Ureter (tissue), 1 donor: ENCODE measurements around the gene SOBP. TPM values are rescaled to one million over a fixed set of nuclear protein-coding genes. Genes with fewer than 3 reads are reported as not detected.
"Not testable (repeated sequence)": the region's sequence is repeated elsewhere in the genome, so short reads cannot be mapped to it uniquely, and the experiment has no call there.

ENCODE experiments used
- DNase-seq: peaks from one replicate; pipeline ENCODE4 v3.0.0-alpha.2; 2020; ENCODE audit warnings: low spot score
- total RNA-seq: library from RNA; stranded (reverse); gene quantifications from one replicate; pipeline ENCODE4 v1.2.4, GENCODE V29; 2023
- donor health status: DM: yes; HTN: yes; CAD: no.

The SOBP gene
- total RNA-seq, 1 donor from 2014 or later: 12.6 TPM

- DNase-seq: peak; percentile 54
Measured at GRCh38 chr6:107488875-107489635, 862 bp upstream of the SOBP start.

- no peak for DNase-seq
Measured at GRCh38 chr6:107490566-107491137, 735 bp downstream of the SOBP start.

- peak; percentile 56 for DNase-seq
Measured at GRCh38 chr6:107491138-107491609, 1.3 kb downstream of the SOBP start.

DNA sequence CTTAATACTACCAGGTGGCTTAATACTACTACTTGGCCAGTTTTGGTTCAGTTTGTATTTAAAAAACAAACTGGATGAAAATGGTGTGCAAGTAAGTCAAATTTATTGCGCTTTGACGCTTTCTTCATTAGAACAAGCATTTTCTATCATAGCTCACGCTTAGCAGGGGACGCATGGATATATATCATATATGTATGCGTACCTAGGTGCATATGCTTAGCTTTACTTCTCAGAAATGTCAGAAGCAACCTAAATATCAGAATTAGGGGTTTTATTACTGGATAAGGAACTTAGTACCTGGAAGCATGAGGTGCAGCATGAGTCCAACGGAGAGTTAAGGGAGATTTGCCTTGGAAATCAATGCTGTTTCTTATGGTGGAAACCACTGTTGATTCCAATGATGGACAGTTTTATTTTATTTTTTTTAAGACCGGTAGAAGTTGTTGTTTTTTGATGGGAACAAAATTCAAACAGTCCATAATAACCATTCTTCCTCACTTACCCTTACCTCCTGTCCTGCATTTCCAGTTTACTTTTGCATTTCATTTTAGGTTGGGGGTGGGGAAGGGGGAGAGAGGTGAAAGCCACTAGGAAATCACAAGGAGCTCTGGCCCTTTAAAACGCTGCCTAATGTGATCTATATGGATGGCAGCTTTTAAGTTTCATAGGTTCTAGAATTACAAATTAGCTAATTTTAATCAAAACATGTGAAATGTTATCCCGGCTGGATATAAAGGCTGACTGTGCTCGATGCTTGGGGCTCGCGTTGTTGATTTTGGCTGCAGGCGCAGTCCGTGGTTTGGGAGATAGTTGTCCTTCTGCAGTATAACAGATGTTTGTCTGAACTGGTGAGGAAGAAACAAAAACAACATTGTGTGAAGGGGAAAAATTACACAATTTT is 2.1 kb downstream of the SOBP start:
- peak; percentile 53 for DNase-seq

DNA sequence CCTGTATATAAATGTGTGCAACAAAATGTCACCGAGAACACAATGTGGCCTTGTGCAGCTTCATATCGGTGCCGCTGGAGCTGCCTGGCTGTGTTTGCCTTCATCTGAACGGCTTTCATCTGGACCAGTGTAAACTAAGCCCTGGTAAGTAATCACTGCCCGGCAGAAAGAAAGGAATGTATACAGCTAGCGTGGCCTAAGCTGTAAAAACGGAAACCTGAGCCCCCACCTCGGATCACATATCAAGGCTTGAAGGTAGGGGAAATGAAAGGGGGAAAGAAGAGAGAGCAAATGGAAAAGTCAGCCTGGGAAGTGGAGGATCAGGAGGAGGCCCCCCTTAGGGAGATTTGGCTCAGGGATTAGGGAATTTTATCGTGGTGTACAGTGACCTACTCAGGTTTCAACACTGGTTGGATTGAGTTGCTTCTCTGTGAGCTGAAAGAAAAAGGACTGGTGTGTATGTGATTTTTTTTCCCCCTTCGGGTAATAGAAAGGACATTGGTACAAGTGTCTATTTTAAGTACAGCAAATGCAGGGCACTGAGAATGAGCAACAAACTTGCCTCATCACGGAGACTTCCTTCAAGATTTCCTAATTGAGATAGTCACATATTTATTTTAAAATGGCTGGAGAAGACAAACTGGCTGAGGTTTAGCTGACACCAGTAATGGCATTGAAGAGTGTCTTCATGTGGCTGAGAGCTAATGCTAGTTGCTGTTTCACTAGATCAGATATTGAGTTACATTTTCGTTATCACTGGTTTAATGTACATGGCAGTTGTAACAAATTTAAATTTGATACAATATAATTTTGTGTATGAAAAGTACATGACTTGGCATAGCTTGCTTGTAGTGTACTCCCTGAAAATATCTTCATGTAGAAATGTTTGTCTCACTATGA is 3.5 kb downstream of the SOBP start:
- DNase-seq: no peak

- no peak for DNase-seq
Measured at GRCh38 chr6:107495196-107495643, 5.3 kb downstream of the SOBP start.

DNA sequence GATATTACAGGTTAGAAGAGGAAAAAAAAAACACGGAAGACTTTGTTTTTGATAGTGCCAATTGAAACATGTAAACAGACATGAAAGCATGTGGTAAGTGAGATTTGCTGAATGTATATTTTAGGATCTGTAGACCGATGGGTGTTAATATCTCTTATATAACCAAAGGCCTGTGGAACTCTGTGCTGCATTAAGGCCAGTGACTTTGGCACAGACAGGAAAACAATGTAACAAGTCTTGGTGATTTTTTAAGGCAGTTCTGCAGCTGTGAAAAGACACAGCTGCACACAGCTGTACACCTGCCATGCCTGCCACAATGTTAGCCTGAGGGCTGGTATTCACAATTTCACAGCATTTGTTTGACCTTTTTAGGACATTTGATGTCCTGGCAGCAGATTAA is 6.1 kb downstream of the SOBP start:
- no peak for DNase-seq

DNA sequence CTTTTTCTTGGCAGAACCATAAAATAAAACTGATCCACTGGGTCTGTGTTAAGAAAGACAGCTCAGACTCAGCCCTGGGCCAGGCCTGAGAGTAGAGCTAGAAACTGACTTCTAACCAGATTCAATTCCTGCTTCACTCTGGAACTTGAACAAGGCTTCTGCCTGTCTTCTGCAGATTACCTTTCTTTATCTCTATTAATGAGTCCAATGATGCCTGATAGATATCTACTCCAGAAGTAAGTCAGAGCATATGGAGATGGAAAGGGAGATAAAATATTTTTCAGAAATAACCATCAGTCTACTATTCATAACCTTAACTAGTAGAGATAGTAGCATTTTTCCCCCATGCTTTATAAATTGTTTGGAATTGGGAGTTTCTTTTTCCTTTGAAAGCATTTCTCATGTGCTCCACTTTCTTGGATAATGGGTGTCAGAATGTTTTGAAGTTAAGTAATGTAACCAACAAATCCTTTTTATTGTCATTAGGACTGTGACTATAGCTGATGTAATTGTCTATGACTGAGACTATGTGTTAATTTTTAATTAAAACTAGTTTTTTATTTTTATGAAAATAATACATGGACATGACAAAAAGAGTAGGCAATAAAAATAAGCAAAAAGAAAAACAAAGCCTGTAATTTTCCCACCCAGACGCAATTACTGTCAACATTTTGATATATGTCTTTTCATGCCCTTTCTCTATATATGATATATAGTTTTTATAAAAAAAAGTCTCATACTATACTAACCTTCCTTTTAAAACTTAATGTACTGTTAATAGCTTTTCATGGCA is 7.2 kb downstream of the SOBP start:
- DNase-seq: no peak

DNA sequence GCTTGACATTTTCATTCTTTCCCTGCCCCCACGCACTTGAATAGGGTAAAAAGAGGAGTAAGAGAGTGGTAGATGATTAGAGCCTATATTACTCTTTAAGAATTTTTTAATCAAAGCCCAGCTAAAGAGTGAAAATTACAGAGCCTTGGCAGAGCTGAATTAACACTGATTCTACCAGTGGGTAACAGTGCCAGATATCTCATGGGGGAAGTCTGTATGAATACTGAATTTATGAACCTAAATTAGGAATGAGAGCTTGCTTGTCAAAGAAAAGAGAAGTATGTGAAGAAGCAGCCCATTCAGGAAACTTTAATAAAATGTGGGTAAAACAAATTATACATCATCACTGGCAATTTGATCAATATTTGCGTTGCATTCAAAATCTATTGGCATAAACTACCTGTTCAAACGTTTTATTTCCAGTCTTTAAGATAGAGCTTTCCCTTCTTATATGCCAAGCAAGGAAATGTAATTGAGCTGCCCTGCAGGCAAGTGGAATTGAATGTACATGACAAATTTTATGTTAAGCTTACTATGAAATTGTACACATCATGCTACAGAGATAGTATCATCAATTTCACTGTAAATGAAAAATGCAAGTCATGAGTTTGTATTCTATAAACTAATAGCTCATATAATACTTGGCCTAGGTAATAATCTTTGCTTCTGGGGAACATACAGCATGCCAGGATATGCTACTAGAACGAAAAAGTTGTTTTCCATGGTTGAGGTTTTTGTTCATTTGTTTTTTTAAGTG is 14.5 kb downstream of the SOBP start:
- DNase-seq: no peak

DNA sequence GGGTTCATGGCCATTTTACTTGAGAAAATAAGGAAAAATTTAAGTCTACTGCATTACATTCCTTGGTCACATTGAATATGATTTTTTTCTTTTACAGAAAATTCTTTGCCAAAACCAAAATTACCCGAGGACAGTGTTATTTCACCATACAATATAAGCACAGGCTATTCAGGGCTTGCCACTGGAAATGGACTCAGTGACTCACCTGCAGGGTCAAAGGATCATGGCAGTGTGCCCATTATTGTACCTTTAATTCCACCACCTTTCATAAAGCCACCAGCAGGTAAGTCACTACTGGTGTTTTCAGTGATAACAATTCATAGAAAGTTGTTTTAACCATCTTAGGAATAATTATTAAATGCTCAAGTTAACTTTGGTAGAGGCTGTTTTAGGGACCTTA is 16.2 kb downstream of the SOBP start:
- DNase-seq: no peak

DNA sequence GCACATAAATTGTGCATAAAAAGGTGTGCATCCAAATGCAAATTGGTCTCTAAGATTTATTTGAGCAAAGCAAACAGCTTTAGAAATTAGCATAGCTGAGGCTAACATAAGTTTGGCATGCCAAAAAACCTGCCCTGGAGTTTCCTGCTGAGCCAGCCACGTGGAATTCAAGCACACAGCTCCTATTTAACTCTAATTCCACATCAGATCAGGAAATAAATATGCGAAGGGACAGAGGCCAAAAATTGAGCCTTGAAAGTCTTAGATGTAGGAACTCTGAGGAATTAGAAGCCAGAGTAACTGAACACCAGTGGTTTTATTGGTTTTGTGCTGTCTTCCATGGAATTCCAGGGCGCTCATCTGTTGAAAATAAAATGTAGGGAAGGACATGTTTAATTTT is 19.6 kb downstream of the SOBP start:
- no peak for DNase-seq

GRCh38 chr6:107510108-107510507 is 20.2 kb downstream of the SOBP start:
- no peak for DNase-seq

DNA sequence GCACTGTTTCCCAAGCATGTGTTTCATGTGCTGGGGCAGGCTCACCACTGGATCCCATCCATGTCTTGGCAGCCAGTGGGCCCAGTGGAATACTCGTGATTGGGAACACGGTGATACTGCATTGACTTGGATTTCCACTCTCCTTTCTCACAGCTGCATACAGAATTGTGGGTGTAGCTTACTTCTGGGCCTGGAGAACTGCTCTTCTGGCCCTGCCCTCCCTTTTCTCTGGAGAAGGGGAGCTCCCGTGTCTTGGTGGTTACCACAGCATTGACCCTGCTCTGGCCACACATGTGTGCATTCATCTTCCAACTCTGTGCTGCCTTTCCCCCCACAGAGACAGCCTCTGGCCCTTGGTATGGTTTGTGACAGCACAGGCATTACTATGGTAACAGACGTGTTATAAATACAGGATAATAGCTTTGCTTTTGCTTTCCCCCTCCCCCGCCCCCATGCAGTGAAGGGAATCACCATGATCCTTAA is 21.6 kb downstream of the SOBP start:
- no peak for DNase-seq

GRCh38 chr6:107513214-107513613 is 23.3 kb downstream of the SOBP start:
- DNase-seq: no peak

DNA sequence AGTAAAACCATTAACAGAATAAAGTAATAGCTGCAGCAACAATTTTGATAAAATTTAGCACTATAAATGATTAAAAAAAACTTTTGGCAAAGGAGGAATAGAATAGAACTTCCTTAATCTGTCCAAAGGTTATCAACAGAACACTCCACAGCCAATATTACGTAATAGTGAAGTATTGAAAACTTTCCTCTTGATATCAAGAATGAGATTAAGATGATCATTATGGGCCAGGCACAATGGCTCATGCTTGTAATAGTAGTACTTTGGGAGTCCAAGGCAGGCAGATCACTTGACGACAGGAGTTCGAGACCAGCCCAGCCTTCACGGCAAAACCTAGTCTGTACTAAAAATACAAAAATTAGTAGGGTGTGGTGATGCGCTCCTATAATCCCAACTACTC is 26.0 kb downstream of the SOBP start:
- no peak for DNase-seq

DNA sequence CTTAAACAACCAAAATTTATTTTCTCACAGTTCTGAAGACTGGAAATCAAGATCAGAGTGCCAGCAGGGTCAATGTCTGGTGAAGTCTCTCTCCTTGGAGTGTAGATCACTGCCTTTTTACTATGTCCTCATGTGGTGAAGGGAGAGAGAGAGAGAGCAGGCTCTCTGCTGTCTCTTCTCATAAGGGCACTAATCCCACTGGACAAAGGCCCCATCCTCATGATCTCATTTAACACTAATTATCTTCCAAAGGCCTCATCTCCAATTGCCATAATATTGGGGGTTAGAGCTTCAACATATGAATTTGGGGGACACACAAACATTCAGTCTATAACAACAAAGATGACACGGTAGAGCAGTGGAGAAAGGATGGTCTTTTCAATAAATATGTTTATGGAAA is 27.4 kb downstream of the SOBP start:
- DNase-seq: no peak

GRCh38 chr6:107519224-107519623 is 29.3 kb downstream of the SOBP start:
- DNase-seq: not testable (repeated sequence)

DNA sequence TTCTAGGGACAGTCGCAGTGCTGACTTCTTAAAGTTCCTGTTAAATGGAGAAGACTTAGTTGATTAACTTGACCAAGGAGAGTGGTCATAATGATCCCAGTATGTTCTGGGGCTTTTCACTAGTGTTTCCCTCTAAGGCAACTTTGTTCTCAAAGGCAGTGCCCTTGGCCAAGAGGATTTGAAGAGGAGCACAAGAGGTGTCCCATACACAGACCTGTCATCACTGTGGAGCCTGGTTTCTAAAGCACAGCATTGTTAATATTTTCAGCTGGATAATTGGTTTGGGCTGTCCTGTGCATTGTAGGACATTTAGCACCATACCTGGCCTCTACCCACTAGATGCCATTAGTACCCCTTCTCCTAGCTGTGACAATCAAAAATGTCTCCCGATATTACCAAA is 30.8 kb downstream of the SOBP start:
- DNase-seq: not testable (repeated sequence)

- no peak for DNase-seq
Measured at GRCh38 chr6:107523054-107523791, 33.3 kb downstream of the SOBP start.
